Measurements from ENCODE around the gene EPB41L2.

Gene EPB41L2

GRCh38 chr6:131004936-131005335 is 58.1 kb downstream of the EPB41L2 start:
- no peak for TF ChIP-seq CTCF (IDR thresholded peaks at IDR 0.05)

GRCh38 chr6:131004387-131004755 is 58.7 kb downstream of the EPB41L2 start:
- TF ChIP-seq CTCF (IDR thresholded peaks at IDR 0.05), result no peak

GRCh38 chr6:131003488-131004386 is 59.3 kb downstream of the EPB41L2 start:
- no peak for TF ChIP-seq CTCF (IDR thresholded peaks at IDR 0.05)

GRCh38 chr6:131002661-131002980 is 60.4 kb downstream of the EPB41L2 start:
- no peak for TF ChIP-seq CTCF (IDR thresholded peaks at IDR 0.05)

GRCh38 chr6:131001945-131002660 is 60.9 kb downstream of the EPB41L2 start:
- no peak for TF ChIP-seq CTCF (IDR thresholded peaks at IDR 0.05)

GRCh38 chr6:131001111-131001736 is 61.8 kb downstream of the EPB41L2 start:
- TF ChIP-seq CTCF (IDR thresholded peaks at IDR 0.05), result no peak

GRCh38 chr6:131000544-131000943 is 62.5 kb downstream of the EPB41L2 start:
- no peak for TF ChIP-seq CTCF (IDR thresholded peaks at IDR 0.05)
